HepG2 (cell line): ENCODE measurements around the gene ITGA6. TPM values are rescaled to one million over a fixed set of nuclear protein-coding genes. Genes with fewer than 3 reads are reported as not detected.
A peak's percentile ranks its signal among the peaks of the same experiment; 100 is the strongest.

Source experiments
- ATF7-NPFF ChIP-seq: sonication (generic); formaldehyde crosslinking; IDR thresholded peaks from 2 replicates; pipeline ENCODE4 v1.8.1; 2023; ENCODE audit warnings: mild to moderate bottlenecking, low read depth, missing genetic modification reagents, moderate library complexity
- CCDC6 ChIP-seq: sonication (generic); formaldehyde crosslinking; IDR thresholded peaks from 2 replicates; pipeline ENCODE4 v1.8.1; 2022; ENCODE audit warnings: mild to moderate bottlenecking, missing genetic modification reagents, moderate library complexity
- ESRRA ChIP-seq: sonication (generic); formaldehyde crosslinking; IDR thresholded peaks from 2 replicates; pipeline ENCODE4 v1.5.1; 2020; ENCODE audit warnings: mild to moderate bottlenecking, low read depth, missing genetic modification reagents
- FOSL2 ChIP-seq: sonication (generic); formaldehyde crosslinking; IDR thresholded peaks from 2 replicates; pipeline ENCODE4 v1.4.0; 2020; ENCODE audit warnings: missing genetic modification reagents
- HNRNPUL1 ChIP-seq: fragments of 200-400 bp; formaldehyde crosslinking; IDR thresholded peaks from 2 replicates; pipeline ENCODE4 v1.6.1; 2017; ENCODE audit warnings: low read depth, mild to moderate bottlenecking, low read length, moderate library complexity
- PAF1 ChIP-seq: IDR thresholded peaks from 2 replicates; pipeline ENCODE4 v1.6.1; 2016; ENCODE audit warnings: missing genetic modification reagents, missing compliant biosample characterization
- RBM39 ChIP-seq: fragments of 200-400 bp; formaldehyde crosslinking; IDR thresholded peaks from one replicate; pipeline ENCODE4 v1.6.1; 2018; ENCODE audit warnings: antibody characterized with exemption, mild to moderate bottlenecking, low read depth, low read length; ENCODE audit not compliant: poor library complexity, severe bottlenecking
- SOX13 ChIP-seq, 3 experiments: fragments of 450-650 bp in 1 of 3; sonication (generic) in 1 of 3; formaldehyde crosslinking in 1 of 3; IDR thresholded peaks in 2 of 3; conservative IDR thresholded peaks in 1 of 3; 2 replicates each; pipeline versions ENCODE4 v1.5.0 to v1.6.1; 2016 to 2020; ENCODE audit warnings: antibody characterized with exemption in 1 of 3, mild to moderate bottlenecking in 1 of 3, missing compliant biosample characterization in 1 of 3, missing genetic modification reagents in 1 of 3, moderate library complexity in 1 of 3
- SSRP1 ChIP-seq: IDR thresholded peaks from 2 replicates; pipeline ENCODE4 v1.6.1; 2016; ENCODE audit warnings: control low read depth
- THAP11 ChIP-seq: IDR thresholded peaks from 2 replicates; pipeline ENCODE4 v1.6.1; 2016; ENCODE audit warnings: missing biosample characterization, missing genetic modification reagents
- ZMYM4 ChIP-seq: sonication (generic); formaldehyde crosslinking; IDR thresholded peaks from 2 replicates; pipeline ENCODE4 v1.8.1; 2023; ENCODE audit warnings: mild to moderate bottlenecking, missing genetic modification reagents
- ZNF225 ChIP-seq: sonication (generic); formaldehyde crosslinking; IDR thresholded peaks from 2 replicates; pipeline ENCODE4 v1.4.0; 2020; ENCODE audit warnings: mild to moderate bottlenecking, missing genetic modification reagents
- ZNF563 ChIP-seq: sonication (generic); formaldehyde crosslinking; IDR thresholded peaks from 2 replicates; pipeline ENCODE4 v1.8.0; 2022; ENCODE audit warnings: mild to moderate bottlenecking, moderate library complexity, missing genetic modification reagents
- polyA plus RNA-seq, 8 experiments: library from polyadenylated mRNA; depleted of rRNA in 3 of 8; stranded (reverse) in 7 of 8; unstranded in 1 of 8; fragments of >200 nt; fragmentation: Illumina TruSeq in 4 of 8; extraction: Trizol in 4 of 8; gene quantifications; 2 replicates each; pipeline versions ENCODE4 v1.2.1 to v1.2.3, GENCODE V29; 2011 to 2016; ENCODE audit warnings: low read depth in 4 of 8, missing spikeins in 1 of 8, mixed read lengths in 1 of 8; ENCODE audit not compliant: insufficient read depth in 1 of 8
- total RNA-seq, 5 experiments: library from RNA; depleted of rRNA; stranded (reverse); fragments of >200 nt; fragmentation: Illumina TruSeq; extraction: Trizol; gene quantifications; 2 replicates each; pipeline ENCODE4 v1.2.3, GENCODE V29; 2016; ENCODE audit warnings: low read depth in 1 of 5
- TF ChIP-seq, protein P1 (sequence below): sonication (generic); formaldehyde crosslinking; IDR thresholded peaks from 2 replicates; pipeline ENCODE4 v1.5.1; 2020; ENCODE audit warnings: missing genetic modification reagents, mild to moderate bottlenecking, borderline replicate concordance
- TF ChIP-seq, protein P2 (sequence below): sonication (generic); formaldehyde crosslinking; IDR thresholded peaks from 2 replicates; pipeline ENCODE4 v1.5.0; 2020; ENCODE audit warnings: missing genetic modification reagents
- TF ChIP-seq, protein P3 (sequence below): IDR thresholded peaks from 2 replicates; pipeline ENCODE4 v1.6.1; 2016; ENCODE audit warnings: low read depth, borderline replicate concordance
- TF ChIP-seq, protein P4 (sequence below): sonication (generic); formaldehyde crosslinking; IDR thresholded peaks from 2 replicates; pipeline ENCODE4 v1.4.0; 2020; ENCODE audit warnings: mild to moderate bottlenecking, missing genetic modification reagents
- TF ChIP-seq, protein P5 (sequence below): sonication (generic); formaldehyde crosslinking; IDR thresholded peaks from 2 replicates; pipeline ENCODE4 v1.9.0; 2021; ENCODE audit warnings: missing genetic modification reagents, borderline replicate concordance
- TF ChIP-seq, protein P6 (sequence below): sonication (generic); formaldehyde crosslinking; IDR thresholded peaks from 2 replicates; pipeline ENCODE4 v1.4.0; 2020; ENCODE audit warnings: missing genetic modification reagents

ITGA6 gene
- total and polyA plus RNA-seq, 2 of the 13 experiments (the other 11 are each of a cell fraction or from before 2014, with no cell fraction given) = 24.0 to 92.5 TPM

DNA sequence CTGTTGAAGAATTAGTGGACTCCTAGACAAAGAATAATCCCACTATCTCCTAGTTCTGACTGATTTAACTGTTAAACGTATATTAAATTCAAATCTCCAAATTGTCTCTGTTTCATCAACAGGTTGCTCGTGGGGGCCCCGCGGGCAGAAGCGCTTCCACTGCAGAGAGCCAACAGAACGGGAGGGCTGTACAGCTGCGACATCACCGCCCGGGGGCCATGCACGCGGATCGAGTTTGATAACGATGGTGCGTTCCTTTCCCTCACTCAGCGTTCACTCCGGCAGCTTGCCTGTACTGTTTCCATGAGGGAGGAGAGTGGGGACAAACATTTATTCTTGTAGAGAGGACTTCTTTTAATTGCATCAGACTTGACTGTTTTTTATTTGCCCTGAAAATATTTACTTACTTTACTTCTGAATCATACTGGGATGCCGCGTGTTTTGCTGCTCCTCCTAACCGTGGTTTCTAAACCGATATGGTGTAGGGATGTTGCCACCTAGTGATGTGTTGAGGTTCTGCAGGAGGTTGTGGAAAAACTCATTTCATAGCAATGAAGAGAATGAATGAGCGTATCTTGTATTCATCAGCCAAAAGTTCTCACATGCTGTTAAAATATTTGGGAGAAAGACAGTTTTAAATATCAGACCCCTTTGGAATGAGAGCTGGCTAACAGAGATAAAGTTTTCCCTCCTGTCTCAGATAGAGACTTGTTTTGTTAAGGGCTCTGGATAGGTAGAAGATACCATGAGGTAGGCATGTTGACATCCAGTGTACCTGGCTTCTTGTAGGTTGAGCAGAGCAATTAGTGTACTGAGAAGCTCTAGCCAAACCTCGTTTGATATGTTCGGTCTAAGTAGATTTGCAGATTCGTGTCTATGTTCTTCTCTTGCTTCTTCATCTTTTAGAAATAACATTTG lies 38.3 kb downstream of the ITGA6 start (continued):
- TF ChIP-seq, protein P1, sequence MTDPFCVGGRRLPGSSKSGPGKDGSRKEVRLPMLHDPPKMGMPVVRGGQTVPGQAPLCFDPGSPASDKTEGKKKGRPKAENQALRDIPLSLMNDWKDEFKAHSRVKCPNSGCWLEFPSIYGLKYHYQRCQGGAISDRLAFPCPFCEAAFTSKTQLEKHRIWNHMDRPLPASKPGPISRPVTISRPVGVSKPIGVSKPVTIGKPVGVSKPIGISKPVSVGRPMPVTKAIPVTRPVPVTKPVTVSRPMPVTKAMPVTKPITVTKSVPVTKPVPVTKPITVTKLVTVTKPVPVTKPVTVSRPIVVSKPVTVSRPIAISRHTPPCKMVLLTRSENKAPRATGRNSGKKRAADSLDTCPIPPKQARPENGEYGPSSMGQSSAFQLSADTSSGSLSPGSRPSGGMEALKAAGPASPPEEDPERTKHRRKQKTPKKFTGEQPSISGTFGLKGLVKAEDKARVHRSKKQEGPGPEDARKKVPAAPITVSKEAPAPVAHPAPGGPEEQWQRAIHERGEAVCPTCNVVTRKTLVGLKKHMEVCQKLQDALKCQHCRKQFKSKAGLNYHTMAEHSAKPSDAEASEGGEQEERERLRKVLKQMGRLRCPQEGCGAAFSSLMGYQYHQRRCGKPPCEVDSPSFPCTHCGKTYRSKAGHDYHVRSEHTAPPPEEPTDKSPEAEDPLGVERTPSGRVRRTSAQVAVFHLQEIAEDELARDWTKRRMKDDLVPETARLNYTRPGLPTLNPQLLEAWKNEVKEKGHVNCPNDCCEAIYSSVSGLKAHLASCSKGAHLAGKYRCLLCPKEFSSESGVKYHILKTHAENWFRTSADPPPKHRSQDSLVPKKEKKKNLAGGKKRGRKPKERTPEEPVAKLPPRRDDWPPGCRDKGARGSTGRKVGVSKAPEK (CRISPR knock-in tag) = 0 out of 2 replicates have a peak, but pooled peaks have one; percentile 69
- TF ChIP-seq PAF1 (CRISPR knock-in tag) = no peak
- TF ChIP-seq, protein P2, sequence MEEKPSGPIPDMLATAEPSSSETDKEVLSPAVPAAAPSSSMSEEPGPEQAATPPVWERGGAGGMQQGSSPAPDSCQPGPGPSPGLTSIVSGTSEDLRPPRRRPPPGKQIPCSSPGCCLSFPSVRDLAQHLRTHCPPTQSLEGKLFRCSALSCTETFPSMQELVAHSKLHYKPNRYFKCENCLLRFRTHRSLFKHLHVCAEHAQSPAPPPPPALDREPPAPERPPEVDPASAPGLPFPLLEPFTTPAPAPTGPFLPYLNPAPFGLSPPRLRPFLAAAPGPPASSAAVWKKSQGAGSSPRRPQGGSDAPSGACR (CRISPR knock-in tag) = no peak
- peak; percentile 73 for TF ChIP-seq THAP11 (CRISPR knock-in tag)
- no peak for TF ChIP-seq HNRNPUL1
- TF ChIP-seq ATF7-NPFF = no peak
- TF ChIP-seq, protein P3, sequence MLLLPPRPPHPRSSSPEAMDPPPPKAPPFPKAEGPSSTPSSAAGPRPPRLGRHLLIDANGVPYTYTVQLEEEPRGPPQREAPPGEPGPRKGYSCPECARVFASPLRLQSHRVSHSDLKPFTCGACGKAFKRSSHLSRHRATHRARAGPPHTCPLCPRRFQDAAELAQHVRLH (CRISPR knock-in tag) = 0 out of 2 replicates have a peak, but pooled peaks have one; percentile 53
- TF ChIP-seq FOSL2 (CRISPR knock-in tag) = peak; percentile 94
- TF ChIP-seq, protein P4, sequence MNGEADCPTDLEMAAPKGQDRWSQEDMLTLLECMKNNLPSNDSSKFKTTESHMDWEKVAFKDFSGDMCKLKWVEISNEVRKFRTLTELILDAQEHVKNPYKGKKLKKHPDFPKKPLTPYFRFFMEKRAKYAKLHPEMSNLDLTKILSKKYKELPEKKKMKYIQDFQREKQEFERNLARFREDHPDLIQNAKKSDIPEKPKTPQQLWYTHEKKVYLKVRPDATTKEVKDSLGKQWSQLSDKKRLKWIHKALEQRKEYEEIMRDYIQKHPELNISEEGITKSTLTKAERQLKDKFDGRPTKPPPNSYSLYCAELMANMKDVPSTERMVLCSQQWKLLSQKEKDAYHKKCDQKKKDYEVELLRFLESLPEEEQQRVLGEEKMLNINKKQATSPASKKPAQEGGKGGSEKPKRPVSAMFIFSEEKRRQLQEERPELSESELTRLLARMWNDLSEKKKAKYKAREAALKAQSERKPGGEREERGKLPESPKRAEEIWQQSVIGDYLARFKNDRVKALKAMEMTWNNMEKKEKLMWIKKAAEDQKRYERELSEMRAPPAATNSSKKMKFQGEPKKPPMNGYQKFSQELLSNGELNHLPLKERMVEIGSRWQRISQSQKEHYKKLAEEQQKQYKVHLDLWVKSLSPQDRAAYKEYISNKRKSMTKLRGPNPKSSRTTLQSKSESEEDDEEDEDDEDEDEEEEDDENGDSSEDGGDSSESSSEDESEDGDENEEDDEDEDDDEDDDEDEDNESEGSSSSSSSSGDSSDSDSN (CRISPR knock-in tag) = peak; percentile 75
- TF ChIP-seq, protein P5, sequence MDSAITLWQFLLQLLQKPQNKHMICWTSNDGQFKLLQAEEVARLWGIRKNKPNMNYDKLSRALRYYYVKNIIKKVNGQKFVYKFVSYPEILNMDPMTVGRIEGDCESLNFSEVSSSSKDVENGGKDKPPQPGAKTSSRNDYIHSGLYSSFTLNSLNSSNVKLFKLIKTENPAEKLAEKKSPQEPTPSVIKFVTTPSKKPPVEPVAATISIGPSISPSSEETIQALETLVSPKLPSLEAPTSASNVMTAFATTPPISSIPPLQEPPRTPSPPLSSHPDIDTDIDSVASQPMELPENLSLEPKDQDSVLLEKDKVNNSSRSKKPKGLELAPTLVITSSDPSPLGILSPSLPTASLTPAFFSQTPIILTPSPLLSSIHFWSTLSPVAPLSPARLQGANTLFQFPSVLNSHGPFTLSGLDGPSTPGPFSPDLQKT (CRISPR knock-in tag) = no peak
- no peak for TF ChIP-seq ESRRA (CRISPR knock-in tag)
- TF ChIP-seq ZMYM4 = peak; percentile 61
- TF ChIP-seq SOX13 (IDR thresholded peaks at IDR 0.05) = no peak
- TF ChIP-seq SOX13 (CRISPR knock-in tag; conservative IDR thresholded peaks at IDR 0.05 in 1 of 2, IDR thresholded peaks at IDR 0.05 in 1 of 2) = peak in 1 of 2 experiments; percentile 73; a peak in 1 of 4 replicates
- peak; percentile 48; the same call in 1 of the 2 replicates for TF ChIP-seq CCDC6 (CRISPR knock-in tag)
- no peak for TF ChIP-seq ZNF563 (CRISPR knock-in tag)
- TF ChIP-seq, protein P6, sequence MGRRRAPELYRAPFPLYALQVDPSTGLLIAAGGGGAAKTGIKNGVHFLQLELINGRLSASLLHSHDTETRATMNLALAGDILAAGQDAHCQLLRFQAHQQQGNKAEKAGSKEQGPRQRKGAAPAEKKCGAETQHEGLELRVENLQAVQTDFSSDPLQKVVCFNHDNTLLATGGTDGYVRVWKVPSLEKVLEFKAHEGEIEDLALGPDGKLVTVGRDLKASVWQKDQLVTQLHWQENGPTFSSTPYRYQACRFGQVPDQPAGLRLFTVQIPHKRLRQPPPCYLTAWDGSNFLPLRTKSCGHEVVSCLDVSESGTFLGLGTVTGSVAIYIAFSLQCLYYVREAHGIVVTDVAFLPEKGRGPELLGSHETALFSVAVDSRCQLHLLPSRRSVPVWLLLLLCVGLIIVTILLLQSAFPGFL = no peak
- no peak; the same call in 1 of the 2 replicates for TF ChIP-seq ZNF225 (CRISPR knock-in tag)
- TF ChIP-seq RBM39 = peak; percentile 40
- TF ChIP-seq SSRP1 (CRISPR knock-in tag) = peak; percentile 91
